Mucosa of descending colon (tissue), 3 donors: Measurements from ENCODE around the gene CD40. TPM values are rescaled to one million over a fixed set of nuclear protein-coding genes. Genes with fewer than 3 reads are reported as not detected.

Experiments used
- ATAC-seq: fragments of 200-7000 bp; cut with Tn5 transposase; one replicate; pipeline ENCODE4 v1.9.1; 2020; ENCODE audit warnings: mild to moderate bottlenecking, moderate library complexity
- DNase-seq, 3 donors: peaks; one replicate each; pipeline ENCODE4 v3.0.0-alpha.2; 2020
- H3K36me3 ChIP-seq: fragments of 200-600 bp; one replicate; pipeline ENCODE4 v1.8.0; 2021; ENCODE audit warnings: low read depth, mild to moderate bottlenecking
- H3K4me1 ChIP-seq: fragments of 200-600 bp; one replicate; pipeline ENCODE4 v1.8.0; 2021; ENCODE audit warnings: low read depth, mild to moderate bottlenecking
- H3K4me3 ChIP-seq: fragments of 200-600 bp; one replicate; pipeline ENCODE4 v1.8.0; 2021; ENCODE audit warnings: mild to moderate bottlenecking
- H3K9me3 ChIP-seq: fragments of 200-600 bp; one replicate; pipeline ENCODE4 v1.8.0; 2021; ENCODE audit warnings: mild to moderate bottlenecking
- CTCF ChIP-seq: fragments of 200-600 bp; IDR thresholded peaks from one replicate; pipeline ENCODE4 v1.8.0; 2022; ENCODE audit warnings: antibody characterized with exemption, mild to moderate bottlenecking
- intact Hi-C, 2 donors: fragments of 100-400 bp; cut with DNase I in 1 of 2; cut with micrococcal nuclease in 1 of 2; formaldehyde crosslinking; loops; one replicate each; pipeline versions ENCODE4 v1.11.0 to v1.11.1; 2022; cut with DNase I, micrococcal nuclease
- total RNA-seq, 3 donors: library from RNA; stranded (reverse); fragmentation: NEBNext Ultra II Directional in 2 of 3; extraction: Animal tissue kit (Norgen Biotek cat#: 25700) in 2 of 3; gene quantifications; one replicate each; pipeline versions ENCODE4 v1.2.1 to v1.2.4, GENCODE V29; 2021 to 2023
- donor health status: DM: no; HTN: no; CAD: no; lungs with moderate emphysema.
- donor health status: DM: no; HTN: no; CAD: no.
- donor health status: DM: no; HTN: yes; CAD: no.

Gene CD40
- total RNA-seq, 3 donors from 2014 or later: 2.8 to 10.0 (median 6.0) TPM

DNA sequence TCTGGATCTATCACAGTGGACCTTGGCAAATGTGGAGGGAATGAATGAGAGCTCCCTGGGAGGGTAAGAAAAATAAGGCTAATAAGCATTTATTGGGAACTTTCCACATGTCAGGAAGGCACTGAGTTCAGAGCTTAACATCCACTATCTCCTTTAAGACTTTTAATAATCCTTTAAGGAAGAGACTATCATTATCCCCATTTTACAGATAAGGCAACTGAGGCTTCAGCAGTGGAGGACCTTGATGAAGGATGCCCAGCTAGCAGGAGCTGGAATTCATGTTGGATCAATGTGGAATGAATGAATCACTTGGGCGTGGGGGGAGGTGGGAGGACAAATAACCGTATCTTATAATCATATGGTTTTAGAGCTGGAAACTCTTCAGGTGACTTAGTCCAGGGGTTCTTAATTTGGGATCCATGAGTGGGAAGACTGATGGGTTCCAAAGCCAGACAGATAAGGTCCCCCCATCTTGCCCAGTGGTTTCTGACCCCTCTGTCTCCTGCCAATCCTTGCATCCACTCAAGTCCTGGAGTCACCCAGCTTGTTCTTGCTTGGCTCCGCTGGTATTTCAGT is 54.9 kb downstream of the CD40 start:
- Histone ChIP-seq H3K4me3 (no peak overlapping the region), H3K36me3 (no peaks in the 10 kb centered on the region), H3K9me3 (no peaks in the 10 kb centered on the region), H3K4me1 (no peaks in the 10 kb centered on the region)
- TF ChIP-seq CTCF: no peak
- ATAC-seq (no peak), DNase-seq (no peak)
- intact Hi-C loops: loop anchor here (10.0 kb wide), 1 partner anchor 148 kb away; the partner anchor contains the start of gene SLC12A5 (in 2 of the 2)

GRCh38 chr20:46173652-46174468 is 55.7 kb downstream of the CD40 start:
- Histone ChIP-seq H3K36me3 (no peaks in the 10 kb centered on the region), H3K9me3 (no peaks in the 10 kb centered on the region), H3K4me1 (no peaks in the 10 kb centered on the region), H3K4me3 (no peak overlapping the region)
- no peak for ATAC-seq
- intact Hi-C loops: loop anchor here (10.0 kb wide), 1 partner anchor 149 kb away; the partner anchor contains the start of gene SLC12A5 (in 2 of the 2)
- TF ChIP-seq CTCF: no peak
- DNase-seq: no peak

DNA sequence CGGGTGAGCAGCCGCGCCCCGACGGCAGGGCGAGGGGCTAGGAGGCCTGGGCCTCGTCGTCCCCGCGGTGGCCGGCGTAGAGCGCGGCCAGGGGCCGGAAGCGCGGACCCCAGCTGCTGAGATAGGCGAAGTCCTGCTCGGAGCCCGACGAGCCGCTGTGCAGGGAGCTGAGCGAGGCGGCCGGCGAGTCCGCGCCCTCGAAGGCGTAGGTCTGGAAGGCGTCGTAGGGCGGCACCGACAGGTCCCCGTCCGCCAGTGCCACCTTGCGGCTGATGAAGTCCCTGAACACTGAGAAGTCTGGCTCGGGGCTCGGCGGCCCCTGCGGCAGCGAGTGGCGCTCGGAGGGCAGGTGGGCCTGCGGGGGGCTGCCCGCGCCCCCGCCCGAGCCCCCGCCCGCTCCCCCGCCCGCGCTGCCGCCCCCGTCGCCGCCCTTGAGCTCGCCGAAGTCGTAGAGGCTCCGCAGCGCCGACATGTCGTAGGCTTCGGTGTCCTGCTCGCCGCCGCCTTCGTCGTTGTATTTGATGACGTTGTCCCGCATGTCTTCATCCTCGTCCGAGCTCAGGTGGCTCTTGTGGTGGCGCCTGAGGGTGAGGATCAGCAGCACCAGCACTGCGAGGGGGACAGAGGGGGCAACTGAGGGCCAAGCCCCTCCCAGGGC is 56.5 kb downstream of the CD40 start:
- no peaks in the 10 kb centered on the region for H3K4me1 ChIP-seq
- peak; percentile 93 for ATAC-seq
- no peaks in the 10 kb centered on the region for H3K36me3 ChIP-seq
- H3K9me3 ChIP-seq: no peaks in the 10 kb centered on the region
- TF ChIP-seq CTCF: peak; percentile 55
- intact Hi-C loops: loop anchor here (10.0 kb wide), 1 partner anchor 150 kb away; the partner anchor contains the start of gene SLC12A5 (in 2 of the 2)
- H3K4me3 ChIP-seq: no peak overlapping the region
- DNase-seq: peak; percentile 72 to 84 (median 76)

DNA sequence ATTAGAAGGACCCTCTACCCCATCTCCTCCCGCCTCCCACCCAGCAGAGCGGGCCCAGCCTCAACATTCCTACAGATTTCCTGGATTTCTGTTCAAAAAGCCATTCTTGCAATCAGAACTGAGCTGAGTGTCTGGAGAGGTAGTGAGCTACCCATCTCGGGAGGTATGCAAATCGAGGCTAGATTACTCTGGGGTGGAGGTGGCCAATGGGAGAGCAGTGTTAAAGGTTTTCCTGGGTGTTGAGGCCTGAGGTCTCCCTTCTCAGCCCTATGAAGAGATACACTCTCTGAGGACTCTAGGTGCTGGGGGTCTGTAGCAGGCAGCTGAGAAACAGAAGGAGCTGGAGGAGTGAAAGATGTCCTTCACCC is 57.0 kb downstream of the CD40 start:
- Histone ChIP-seq H3K36me3 (no peaks in the 10 kb centered on the region), H3K4me3 (no peak overlapping the region), H3K9me3 (no peaks in the 10 kb centered on the region), H3K4me1 (no peaks in the 10 kb centered on the region)
- intact Hi-C loops: loop anchor here (10.0 kb wide), 1 partner anchor 150 kb away; the partner anchor contains the start of gene SLC12A5 (in 2 of the 2)
- ATAC-seq (no peak), DNase-seq (no peak)
- TF ChIP-seq CTCF: no peak

- no peak for TF ChIP-seq CTCF
- ATAC-seq: no peak
- intact Hi-C loops: loop anchor here (10.0 kb wide), 1 partner anchor 152 kb away; the partner anchor contains the start of gene SLC12A5 (in 2 of the 2)
Observed at GRCh38 chr20:46176739-46177378, 58.7 kb downstream of the CD40 start.

More at GRCh38 chr20:46176739-46177378, 58.7 kb downstream of the CD40 start:
- Histone ChIP-seq H3K36me3 (no peaks in the 10 kb centered on the region), H3K9me3 (no peaks in the 10 kb centered on the region), H3K4me1 (no peaks in the 10 kb centered on the region), H3K4me3 (no peak overlapping the region)
- DNase-seq: no peak
